HepG2 (cell line): ENCODE data around the gene BRCA1. TPM values are rescaled to one million over a fixed set of nuclear protein-coding genes. Genes with fewer than 3 reads are reported as not detected.
A peak's percentile ranks its signal among the peaks of the same experiment; 100 is the strongest.

Source experiments
- ATF2 ChIP-seq: sonication (generic); formaldehyde crosslinking; IDR thresholded peaks from 2 replicates; pipeline ENCODE4 v1.4.0; 2020; ENCODE audit warnings: missing genetic modification reagents
- ATF7-NPFF ChIP-seq: sonication (generic); formaldehyde crosslinking; IDR thresholded peaks from 2 replicates; pipeline ENCODE4 v1.8.1; 2023; ENCODE audit warnings: mild to moderate bottlenecking, low read depth, missing genetic modification reagents, moderate library complexity
- ATRX ChIP-seq: sonication (generic); formaldehyde crosslinking; IDR thresholded peaks from 2 replicates; pipeline ENCODE4 v1.4.0; 2020; ENCODE audit warnings: missing genetic modification reagents, borderline replicate concordance
- CBX5 ChIP-seq: sonication (generic); formaldehyde crosslinking; IDR thresholded peaks from 2 replicates; pipeline ENCODE4 v1.4.0; 2020; ENCODE audit warnings: missing genetic modification reagents, borderline replicate concordance
- ELF4 ChIP-seq: sonication (generic); formaldehyde crosslinking; IDR thresholded peaks from 2 replicates; pipeline ENCODE4 v1.5.0; 2020; ENCODE audit warnings: missing genetic modification reagents, mild to moderate bottlenecking, moderate library complexity, borderline replicate concordance
- FOXP4 ChIP-seq: sonication (generic); formaldehyde crosslinking; IDR thresholded peaks from 2 replicates; pipeline ENCODE4 v1.4.0; 2020; ENCODE audit warnings: missing genetic modification reagents
- NR2F6 ChIP-seq, 2 experiments: IDR thresholded peaks; 2 replicates each; pipeline ENCODE4 v1.6.1; 2016; ENCODE audit warnings: antibody characterized with exemption in 1 of 2, mild to moderate bottlenecking in 1 of 2
- ONECUT2 ChIP-seq: sonication (generic); formaldehyde crosslinking; IDR thresholded peaks from 2 replicates; pipeline ENCODE4 v1.4.0; 2020; ENCODE audit warnings: missing genetic modification reagents
- PATZ1 ChIP-seq: sonication (generic); formaldehyde crosslinking; IDR thresholded peaks from 2 replicates; pipeline ENCODE4 v1.4.0; 2020; ENCODE audit warnings: missing genetic modification reagents
- SMARCE1 ChIP-seq: fragments of 450-650 bp; IDR thresholded peaks from 2 replicates; pipeline ENCODE4 v1.6.1; 2017; ENCODE audit warnings: borderline replicate concordance
- SP5 ChIP-seq: IDR thresholded peaks from 2 replicates; pipeline ENCODE4 v1.6.1; 2016; ENCODE audit warnings: low read depth, borderline replicate concordance
- SRY ChIP-seq: sonication (generic); formaldehyde crosslinking; IDR thresholded peaks from 2 replicates; pipeline ENCODE4 v1.8.0; 2022; ENCODE audit warnings: mild to moderate bottlenecking, missing genetic modification reagents
- SSRP1 ChIP-seq: IDR thresholded peaks from 2 replicates; pipeline ENCODE4 v1.6.1; 2016; ENCODE audit warnings: control low read depth
- TBX2 ChIP-seq: sonication (generic); formaldehyde crosslinking; IDR thresholded peaks from 2 replicates; pipeline ENCODE4 v1.5.0; 2020; ENCODE audit warnings: missing genetic modification reagents, mild to moderate bottlenecking, borderline replicate concordance
- TCF7 ChIP-seq: sonication (generic); IDR thresholded peaks from 2 replicates; pipeline ENCODE4 v1.6.1; 2016; ENCODE audit warnings: antibody characterized with exemption, low read depth
- ZNF138 ChIP-seq: sonication (generic); formaldehyde crosslinking; IDR thresholded peaks from 2 replicates; pipeline ENCODE4 v1.5.0; 2020; ENCODE audit warnings: mild to moderate bottlenecking, low read depth, missing genetic modification reagents
- ZNF24 ChIP-seq: fragments of 450-650 bp; IDR thresholded peaks from 2 replicates; pipeline ENCODE4 v1.6.1; 2017; ENCODE audit warnings: antibody characterized with exemption, mild to moderate bottlenecking
- ZNF34 ChIP-seq: sonication (generic); formaldehyde crosslinking; IDR thresholded peaks from 2 replicates; pipeline ENCODE4 v1.4.0; 2020; ENCODE audit warnings: mild to moderate bottlenecking, missing genetic modification reagents, borderline replicate concordance
- ZNF605 ChIP-seq: sonication (generic); formaldehyde crosslinking; IDR thresholded peaks from 2 replicates; pipeline ENCODE4 v1.8.0; 2022; ENCODE audit warnings: mild to moderate bottlenecking, missing genetic modification reagents
- ZNF652 ChIP-seq: IDR thresholded peaks from 2 replicates; pipeline ENCODE4 v1.6.1; 2016; ENCODE audit warnings: low read depth, borderline replicate concordance
- ZNF720 ChIP-seq: sonication (generic); formaldehyde crosslinking; IDR thresholded peaks from 2 replicates; pipeline ENCODE4 v1.4.0; 2020; ENCODE audit warnings: missing genetic modification reagents
- ZNF747 ChIP-seq: sonication (generic); formaldehyde crosslinking; IDR thresholded peaks from 2 replicates; pipeline ENCODE4 v1.8.1; 2023; ENCODE audit warnings: missing genetic modification reagents, mild to moderate bottlenecking, borderline replicate concordance
- polyA plus RNA-seq, 8 experiments: library from polyadenylated mRNA; depleted of rRNA in 3 of 8; stranded (reverse) in 7 of 8; unstranded in 1 of 8; fragments of >200 nt; fragmentation: Illumina TruSeq in 4 of 8; extraction: Trizol in 4 of 8; gene quantifications; 2 replicates each; pipeline versions ENCODE4 v1.2.1 to v1.2.3, GENCODE V29; 2011 to 2016; ENCODE audit warnings: low read depth in 4 of 8, missing spikeins in 1 of 8, mixed read lengths in 1 of 8; ENCODE audit not compliant: insufficient read depth in 1 of 8
- total RNA-seq, 5 experiments: library from RNA; depleted of rRNA; stranded (reverse); fragments of >200 nt; fragmentation: Illumina TruSeq; extraction: Trizol; gene quantifications; 2 replicates each; pipeline ENCODE4 v1.2.3, GENCODE V29; 2016; ENCODE audit warnings: low read depth in 1 of 5
- TF ChIP-seq, protein P1 (sequence below): sonication (generic); formaldehyde crosslinking; IDR thresholded peaks from 2 replicates; pipeline ENCODE4 v1.9.0; 2022; ENCODE audit warnings: low read depth, missing genetic modification reagents

BRCA1 gene
- total and polyA plus RNA-seq, 2 of the 13 experiments (the other 11 are each of a cell fraction or from before 2014, with no cell fraction given), result 13.3 to 37.5 TPM

- TF ChIP-seq ATF2 (CRISPR knock-in tag) (peak; percentile 89; the same call in 1 of the 2 replicates), PATZ1 (CRISPR knock-in tag) (no peak), SSRP1 (no peak), ATF7-NPFF (CRISPR knock-in tag) (no peak), FOXP4 (CRISPR knock-in tag) (no peak), TBX2 (CRISPR knock-in tag) (no peak; the same call in none of the 2 replicates), ZNF747 (no peak), ZNF138 (0 out of 2 replicates have a peak, but pooled peaks have one; percentile 12), SRY (CRISPR knock-in tag) (no peak; the same call in 1 of the 2 replicates), ELF4 (CRISPR knock-in tag) (peak; percentile 94), TCF7 (peak; percentile 20; the same call in 1 of the 2 replicates), ZNF24 (0 out of 2 replicates have a peak, but pooled peaks have one; percentile 32), ZNF34 (CRISPR knock-in tag) (no peak), SP5 (CRISPR knock-in tag) (peak; percentile 48; the same call in 1 of the 2 replicates), ATRX (no peak), ZNF720 (CRISPR knock-in tag) (no peak), ZNF652 (CRISPR knock-in tag) (peak; percentile 37; the same call in 1 of the 2 replicates), NR2F6 (IDR thresholded peaks at IDR 0.05) (peak; percentile 69), NR2F6 (CRISPR knock-in tag; IDR thresholded peaks at IDR 0.05) (peak; percentile 83), ZNF605 (CRISPR knock-in tag) (peak; percentile 74), SMARCE1 (no peak), CBX5 (CRISPR knock-in tag) (peak; percentile 71; the same call in 1 of the 2 replicates), ONECUT2 (CRISPR knock-in tag) (no peak)
- TF ChIP-seq, protein P1, sequence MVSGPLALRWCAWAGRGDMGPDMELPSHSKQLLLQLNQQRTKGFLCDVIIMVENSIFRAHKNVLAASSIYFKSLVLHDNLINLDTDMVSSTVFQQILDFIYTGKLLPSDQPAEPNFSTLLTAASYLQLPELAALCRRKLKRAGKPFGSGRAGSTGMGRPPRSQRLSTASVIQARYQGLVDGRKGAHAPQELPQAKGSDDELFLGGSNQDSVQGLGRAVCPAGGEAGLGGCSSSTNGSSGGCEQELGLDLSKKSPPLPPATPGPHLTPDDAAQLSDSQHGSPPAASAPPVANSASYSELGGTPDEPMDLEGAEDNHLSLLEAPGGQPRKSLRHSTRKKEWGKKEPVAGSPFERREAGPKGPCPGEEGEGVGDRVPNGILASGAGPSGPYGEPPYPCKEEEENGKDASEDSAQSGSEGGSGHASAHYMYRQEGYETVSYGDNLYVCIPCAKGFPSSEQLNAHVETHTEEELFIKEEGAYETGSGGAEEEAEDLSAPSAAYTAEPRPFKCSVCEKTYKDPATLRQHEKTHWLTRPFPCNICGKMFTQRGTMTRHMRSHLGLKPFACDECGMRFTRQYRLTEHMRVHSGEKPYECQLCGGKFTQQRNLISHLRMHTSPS (CRISPR knock-in tag), result no peak
Observed at GRCh38 chr17:43125133-43125966, at the start of gene BRCA1 (continued).
